HuH-7.5 (cell line): ENCODE measurements around the gene TMEFF2.
"Not testable (repeated sequence)": the region's sequence is repeated elsewhere in the genome, so short reads cannot be mapped to it uniquely, and the experiment has no call there.

Experiments
- DNase-seq: peaks from one replicate; pipeline ENCODE4 v3.0.0; 2011; ENCODE audit warnings: low spot score

The TMEFF2 gene

DNA sequence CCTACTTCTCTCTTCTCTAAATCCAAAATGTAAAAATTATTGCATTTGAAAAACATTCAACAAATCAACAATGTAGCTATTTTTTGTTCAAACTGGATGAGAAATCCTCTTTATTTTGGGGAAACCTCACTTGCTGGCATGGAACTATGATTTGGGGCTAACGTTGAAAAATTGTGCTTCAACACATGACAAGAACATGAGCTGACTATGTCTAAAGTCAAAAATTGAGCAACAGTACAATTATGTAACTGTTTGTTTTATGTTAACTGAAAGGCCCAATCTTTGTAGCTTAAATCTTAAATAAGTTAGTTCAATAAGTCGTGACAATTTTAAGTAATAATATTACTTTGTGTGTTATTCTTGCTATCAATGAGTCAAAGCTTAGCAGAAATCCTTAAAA is 67.3 kb downstream of the TMEFF2 start:
- DNase-seq, result no peak

DNA sequence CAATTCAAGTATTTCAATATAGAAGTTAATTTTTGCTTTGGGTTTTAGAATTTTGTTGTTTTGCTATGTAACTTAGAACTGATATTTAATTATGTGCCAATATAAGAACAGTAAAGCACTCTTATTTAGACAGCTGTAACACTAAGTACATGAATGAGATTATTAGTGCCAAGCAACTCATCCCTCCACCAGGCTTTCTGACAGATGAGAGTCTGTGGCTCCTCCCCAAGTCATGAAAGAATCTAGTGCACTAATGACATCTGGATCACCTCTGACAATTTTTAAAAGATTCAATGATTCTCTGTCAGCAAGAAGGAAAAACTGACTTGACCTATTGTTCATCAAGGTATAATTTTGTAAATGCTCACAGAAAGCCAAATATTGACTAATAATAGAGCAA is 67.8 kb downstream of the TMEFF2 start:
- no peak for DNase-seq

DNA sequence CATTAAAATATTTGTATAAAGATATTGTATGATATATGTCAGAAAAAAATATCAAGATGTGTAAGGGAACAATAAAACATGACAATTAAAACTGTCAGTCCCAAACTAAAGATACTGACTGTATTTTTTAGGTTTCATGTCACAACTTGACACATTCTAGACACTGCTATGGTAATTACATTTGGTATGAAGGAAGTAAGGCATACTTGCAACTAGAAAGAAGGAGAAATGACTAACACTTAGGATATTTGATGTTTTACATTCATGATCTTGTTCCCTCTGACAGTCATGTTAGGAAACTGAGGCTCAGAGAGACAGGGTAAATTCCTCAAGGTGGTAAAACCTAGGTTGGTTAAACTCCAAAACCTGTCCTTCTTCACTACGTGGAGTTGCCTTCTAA is 68.3 kb downstream of the TMEFF2 start:
- no peak for DNase-seq

DNA sequence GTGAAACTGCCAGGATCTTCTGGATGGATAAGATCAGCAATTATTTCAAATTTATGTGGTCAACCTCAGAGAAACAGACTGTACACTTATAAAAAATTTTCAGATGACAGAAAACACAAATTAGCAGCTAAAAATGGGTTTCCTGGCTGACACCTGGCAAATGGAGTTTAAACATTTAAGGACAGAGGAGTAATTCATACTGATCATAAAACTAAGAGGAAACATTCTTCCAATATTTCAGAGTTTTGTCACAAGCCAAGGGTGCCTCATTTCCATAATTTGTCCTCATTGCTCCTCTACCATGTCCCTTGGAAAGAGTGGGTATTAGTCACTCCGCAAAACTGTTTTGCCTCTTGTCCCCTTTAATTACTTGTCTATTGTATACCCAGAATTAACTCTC is 70.2 kb downstream of the TMEFF2 start:
- no peak for DNase-seq

- no peak for DNase-seq
Observed at GRCh38 chr2:192123847-192124246, 70.9 kb downstream of the TMEFF2 start.

DNA sequence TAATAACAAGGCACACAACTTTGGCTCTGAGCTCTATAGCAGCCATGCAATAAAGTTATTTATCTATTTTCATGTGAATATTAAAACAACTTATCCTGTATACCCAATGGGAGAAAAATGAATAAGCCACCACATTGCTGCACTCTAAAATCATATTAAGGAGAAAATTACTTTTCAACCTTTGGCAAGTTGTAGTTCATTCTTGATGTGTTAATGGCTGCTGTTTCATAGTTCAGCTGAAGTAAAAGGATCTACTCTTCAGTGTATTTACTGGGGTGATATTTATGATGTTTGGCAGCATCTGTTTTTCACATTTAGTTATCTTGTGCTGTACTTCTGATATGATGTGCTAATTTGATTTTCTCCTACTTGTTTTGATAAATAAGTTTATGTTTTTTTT is 71.8 kb downstream of the TMEFF2 start:
- no peak for DNase-seq

DNA sequence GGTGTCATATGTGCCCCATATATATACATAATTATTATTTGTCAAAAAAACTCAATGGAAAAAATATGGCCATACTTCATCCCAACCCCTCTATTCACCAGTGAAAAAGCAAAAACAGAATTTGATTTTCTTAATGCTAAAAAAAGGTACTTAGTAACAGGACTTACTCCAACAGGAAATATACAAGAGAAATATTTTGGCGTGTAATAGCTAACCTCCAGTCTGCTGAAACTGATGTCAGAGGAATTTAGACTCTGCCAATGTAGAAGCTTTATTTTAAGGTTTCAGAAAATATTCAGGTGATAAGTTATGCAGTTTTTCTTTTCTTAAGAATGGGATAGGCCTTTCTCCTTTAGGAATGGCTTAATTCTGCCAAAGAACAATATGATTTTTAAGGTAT is 72.6 kb downstream of the TMEFF2 start:
- no peak for DNase-seq

DNA sequence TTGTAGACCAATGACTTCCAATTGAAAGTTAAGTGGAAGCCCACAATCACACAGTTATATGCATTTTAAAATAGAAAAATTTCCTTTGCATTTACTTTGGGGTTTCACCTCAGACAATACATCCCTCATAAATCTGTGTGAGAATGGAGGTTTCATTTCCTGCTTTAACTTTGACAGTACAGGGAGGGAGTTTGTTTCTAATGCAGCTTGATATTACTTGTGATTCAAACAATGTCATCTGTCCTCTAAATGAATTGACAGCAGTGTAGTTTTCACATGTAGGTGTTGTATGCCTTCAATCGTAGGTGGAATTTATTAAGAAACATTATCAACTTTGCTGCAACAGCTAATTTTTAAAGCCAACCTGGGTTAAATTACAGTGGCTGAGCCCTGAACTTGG is 75.2 kb downstream of the TMEFF2 start:
- no peak for DNase-seq

DNA sequence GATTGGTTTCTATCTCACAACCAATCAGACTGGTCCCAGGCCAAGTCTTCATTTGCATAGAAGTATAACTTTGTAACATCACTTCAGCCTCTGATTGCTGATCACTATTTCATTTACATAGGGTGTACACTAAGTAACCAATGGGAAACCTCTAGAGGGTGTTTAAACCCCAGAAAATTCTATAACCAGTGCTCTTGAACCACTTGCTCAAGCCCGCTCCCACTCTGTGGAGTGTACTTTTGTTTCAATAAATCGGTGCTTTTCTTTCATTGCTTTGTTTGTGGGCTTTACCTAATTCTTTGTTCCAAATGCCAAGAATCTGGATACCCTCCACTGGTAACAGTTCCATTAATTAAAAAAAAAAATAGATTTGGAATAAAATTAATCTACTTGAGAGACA is 77.0 kb downstream of the TMEFF2 start:
- no peak for DNase-seq

GRCh38 chr2:192111536-192111935 is 83.2 kb downstream of the TMEFF2 start:
- not testable (repeated sequence) for DNase-seq

DNA sequence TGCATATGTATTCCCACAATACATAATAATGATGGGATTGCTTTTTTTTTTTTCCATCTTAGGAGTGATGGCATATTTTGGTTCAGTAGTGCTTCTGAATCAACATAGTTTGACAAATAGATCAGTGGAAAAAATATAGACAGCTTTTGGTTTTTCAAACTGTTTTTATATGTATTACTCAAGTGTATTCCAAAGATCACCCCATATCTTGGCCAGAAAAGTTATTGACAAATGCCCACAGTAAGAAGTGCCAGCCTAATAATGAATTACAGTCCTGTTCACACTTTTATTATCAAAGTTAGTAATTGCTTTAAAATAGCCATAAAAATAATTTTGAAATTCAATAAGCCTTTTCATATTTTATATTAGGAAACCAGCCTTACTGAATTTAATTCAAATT is 95.0 kb downstream of the TMEFF2 start:
- DNase-seq, result no peak

DNA sequence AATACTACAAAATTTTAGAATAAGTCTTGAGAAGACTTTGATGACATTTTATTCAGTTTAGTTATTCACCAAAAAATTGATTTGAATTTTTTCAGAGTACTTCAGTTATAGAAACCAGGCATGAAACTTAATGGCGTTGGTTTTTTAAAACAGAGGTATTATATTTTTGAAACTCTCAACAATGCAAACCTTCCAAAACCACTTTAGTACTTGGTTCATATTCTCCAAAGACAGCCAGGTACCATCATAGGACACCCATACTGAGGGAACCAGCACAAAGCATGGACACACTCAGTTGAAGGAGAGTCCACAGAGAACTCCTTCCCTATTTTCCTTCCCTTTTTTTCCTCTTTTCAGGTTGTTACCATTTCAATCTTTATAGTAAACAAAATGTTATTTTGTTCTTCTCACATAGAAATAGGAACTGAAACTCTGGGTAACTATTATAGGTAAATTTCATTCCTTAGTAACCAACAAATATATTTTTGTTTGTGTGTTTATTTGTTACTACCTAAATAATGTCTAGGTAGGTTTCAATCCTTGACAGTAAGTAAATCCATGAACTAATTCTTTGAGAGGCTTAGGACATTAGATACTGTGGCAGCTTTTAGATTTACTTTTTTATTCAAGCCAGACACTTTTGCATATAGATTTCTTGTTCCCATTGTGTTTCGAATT is 95.8 kb downstream of the TMEFF2 start:
- no peak for DNase-seq

- no peak for DNase-seq
Observed at GRCh38 chr2:192091476-192091875, 103.3 kb downstream of the TMEFF2 start.

GRCh38 chr2:192090911-192091310 is 103.8 kb downstream of the TMEFF2 start:
- no peak for DNase-seq

DNA sequence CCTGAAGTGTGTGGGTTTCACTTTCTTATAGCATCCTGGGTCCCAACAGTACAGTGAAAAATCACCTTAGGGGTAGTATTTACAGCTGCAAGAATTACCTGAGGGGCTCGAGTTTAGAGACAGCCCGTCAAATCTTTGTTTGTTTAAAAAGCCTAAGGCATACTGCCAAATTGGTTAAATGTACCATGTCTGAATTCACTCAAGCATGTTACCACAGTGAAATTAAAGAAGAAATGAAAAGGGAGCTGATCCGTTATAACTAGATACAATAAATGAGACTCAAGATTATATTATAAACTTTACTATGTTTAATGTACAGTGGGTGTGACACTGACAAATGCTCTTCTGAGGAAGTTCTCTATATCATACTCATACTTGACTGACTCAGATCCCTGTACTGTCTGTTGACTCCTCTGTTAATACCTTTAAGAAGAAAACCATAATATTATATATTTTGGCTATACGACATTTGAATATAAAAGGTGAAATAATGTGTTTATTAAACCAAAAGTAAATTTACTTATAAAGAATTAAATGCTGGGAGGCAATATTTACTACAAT is 107.3 kb downstream of the TMEFF2 start:
- no peak for DNase-seq

- DNase-seq, result no peak
Observed at GRCh38 chr2:192082121-192082520, 112.6 kb downstream of the TMEFF2 start.

DNA sequence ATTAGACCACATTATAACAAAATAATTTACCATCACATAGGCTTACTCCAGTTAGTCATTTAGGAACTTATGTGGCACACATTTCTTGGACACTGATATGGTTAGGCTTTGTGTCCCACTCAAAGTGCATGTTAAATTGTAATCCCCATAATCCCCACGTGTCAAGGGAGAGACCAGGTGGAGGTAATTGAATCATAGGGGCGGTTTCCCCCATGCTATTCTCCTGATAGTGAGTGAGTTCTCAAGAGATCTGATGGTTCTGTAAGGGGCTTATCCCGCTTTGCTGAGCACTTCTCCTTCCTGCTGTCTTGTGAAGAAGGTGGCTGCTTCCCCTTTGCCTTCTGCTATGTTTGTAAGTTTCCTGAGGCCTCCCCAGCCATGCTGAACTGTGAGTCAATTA is 114.6 kb downstream of the TMEFF2 start:
- not testable (repeated sequence) for DNase-seq

GRCh38 chr2:192073878-192074277 is 120.9 kb downstream of the TMEFF2 start:
- DNase-seq, result no peak

DNA sequence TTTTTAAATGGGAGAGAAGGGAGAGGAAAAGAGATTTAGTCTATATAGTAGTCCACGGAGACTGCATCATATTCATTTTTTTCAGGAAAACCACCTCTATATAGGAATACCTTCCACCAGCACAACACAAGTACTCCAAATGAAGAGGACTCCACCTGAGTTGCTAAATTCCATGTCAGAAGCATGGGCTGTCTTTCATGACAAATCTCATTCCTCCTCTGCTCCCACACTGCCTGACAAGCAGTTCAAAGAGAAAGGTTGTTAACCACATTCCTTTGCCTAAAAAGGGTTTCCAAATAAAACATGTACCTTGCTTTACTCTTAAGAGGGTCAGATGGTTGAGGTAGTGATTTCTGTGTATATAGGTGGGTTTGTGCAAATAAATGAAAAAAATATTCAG is 122.0 kb downstream of the TMEFF2 start:
- DNase-seq, result no peak

- DNase-seq, result no peak
Observed at GRCh38 chr2:192072261-192072660, 122.5 kb downstream of the TMEFF2 start.

- no peak for DNase-seq
Observed at GRCh38 chr2:192070099-192070498, 124.6 kb downstream of the TMEFF2 start.

GRCh38 chr2:192069417-192069816 is 125.3 kb downstream of the TMEFF2 start:
- DNase-seq, result no peak

DNA sequence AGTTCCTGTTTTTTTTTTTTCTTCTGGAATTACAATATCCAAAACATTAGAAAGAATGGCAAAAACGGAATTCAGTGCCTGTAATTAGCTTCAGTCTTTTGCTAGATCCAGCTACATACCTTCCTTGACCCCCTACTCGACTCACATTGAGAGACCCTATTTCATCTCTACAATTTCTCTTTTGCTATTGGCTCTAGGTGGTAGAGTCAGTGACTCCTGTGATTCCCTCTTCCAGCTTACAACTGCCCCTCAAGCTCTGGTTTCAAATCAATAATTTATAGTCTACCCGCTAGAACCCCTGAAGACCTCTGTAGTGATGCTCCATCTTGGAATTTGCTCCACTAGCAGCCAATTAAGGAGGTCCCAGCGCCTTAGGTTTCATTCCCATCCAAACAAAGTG is 125.8 kb downstream of the TMEFF2 start:
- no peak for DNase-seq

GRCh38 chr2:192067631-192068030 is 127.1 kb downstream of the TMEFF2 start:
- no peak for DNase-seq
